ENCODE measurements around the gene FAM241A.
A peak's percentile ranks its signal among the peaks of the same experiment; 100 is the strongest.
"Not testable (repeated sequence)": the region's sequence is repeated elsewhere in the genome, so short reads cannot be mapped to it uniquely, and the experiment has no call there.

FAM241A gene

GRCh38 chr4:112146502-112146813, 1.2 kb downstream of the FAM241A start:
- Histone ChIP-seq H3K9me3 (ENCODE audit: control insufficient read depth in 5 of 5, low read length in 5 of 5) (no peaks in the 10 kb centered on the region), H3K27ac (ENCODE audit: low read depth, low read length) (peak overlapping the region; percentile 87), H3K36me3 (ENCODE audit: control insufficient read depth in 5 of 5, insufficient read depth in 5 of 5, low read length in 5 of 5) (peaks cover 0 to 2% (median 0%) of the 10 kb centered on the region in 5 donors), H3K4me1 (ENCODE audit: control insufficient read depth in 5 of 5, insufficient read depth in 5 of 5, low read length in 5 of 5) (peaks cover 0 to 47% (median 33%) of the 10 kb centered on the region in 5 donors), H3K27me3 (ENCODE audit: control insufficient read depth in 5 of 5, insufficient read depth in 4 of 5, low read length in 5 of 5) (no peaks in the 10 kb centered on the region), H3K9ac (ENCODE audit: low read length in 5 of 5) (peak overlapping the region; percentile 73 to 93 (median 90)), H3K4me3 (ENCODE audit: low read depth in 1 of 5, low read length in 5 of 5) (peak overlapping the region; percentile 83 to 93 (median 87))

GRCh38 chr4:112147697-112148096, 2.4 kb downstream of the FAM241A start:
- H3K27me3 ChIP-seq (ENCODE audit: control insufficient read depth in 5 of 5, insufficient read depth in 4 of 5, low read length in 5 of 5): no peaks in the 10 kb centered on the region
- peak overlapping the region; percentile 87 for H3K27ac ChIP-seq (ENCODE audit: low read depth, low read length)
- peak overlapping the region in 3 of 5 donors; percentile 32 to 86 (median 51) for H3K9ac ChIP-seq (ENCODE audit: low read length in 5 of 5)
- H3K4me3 ChIP-seq (ENCODE audit: low read depth in 1 of 5, low read length in 5 of 5): peak overlapping the region; percentile 83 to 93 (median 87)
- no peaks in the 10 kb centered on the region for H3K9me3 ChIP-seq (ENCODE audit: control insufficient read depth in 5 of 5, low read length in 5 of 5)
- H3K4me1 ChIP-seq (ENCODE audit: control insufficient read depth in 5 of 5, insufficient read depth in 5 of 5, low read length in 5 of 5): peaks cover 0 to 43% (median 24%) of the 10 kb centered on the region in 5 donors
- peaks cover 0 to 2% (median 0%) of the 10 kb centered on the region in 5 donors for H3K36me3 ChIP-seq (ENCODE audit: control insufficient read depth in 5 of 5, insufficient read depth in 5 of 5, low read length in 5 of 5)

DNA sequence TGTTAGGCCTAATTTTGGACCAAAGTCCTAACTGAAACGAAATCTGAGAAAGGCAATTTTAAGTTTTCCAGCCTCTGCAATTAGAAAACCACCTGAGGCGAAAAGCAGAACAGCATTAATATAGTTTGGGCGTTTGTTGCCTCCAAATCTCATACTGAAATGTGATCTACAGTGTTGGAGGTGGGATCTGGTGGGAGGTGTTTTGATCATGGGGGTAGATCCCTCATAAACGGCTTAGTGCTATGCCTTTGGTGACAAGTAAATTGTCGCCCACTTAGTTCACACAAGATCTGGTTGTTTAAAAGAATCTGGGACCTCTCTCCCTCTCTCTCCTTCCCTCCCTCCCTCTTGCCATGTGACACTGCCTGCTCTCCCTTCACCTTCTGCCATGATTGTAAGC, 5.7 kb downstream of the FAM241A start:
- H3K9me3 ChIP-seq (ENCODE audit: control insufficient read depth in 5 of 5, low read length in 5 of 5): no peaks in the 10 kb centered on the region
- no peak overlapping the region for H3K9ac ChIP-seq (ENCODE audit: low read length in 5 of 5)
- peak overlapping the region; percentile 4 for H3K27ac ChIP-seq (ENCODE audit: low read depth, low read length)
- peaks cover 0 to 47% (median 24%) of the 10 kb centered on the region in 5 donors for H3K4me1 ChIP-seq (ENCODE audit: control insufficient read depth in 5 of 5, insufficient read depth in 5 of 5, low read length in 5 of 5)
- H3K36me3 ChIP-seq (ENCODE audit: control insufficient read depth in 5 of 5, insufficient read depth in 5 of 5, low read length in 5 of 5): peaks cover 0 to 2% (median 0%) of the 10 kb centered on the region in 5 donors
- no peaks in the 10 kb centered on the region for H3K27me3 ChIP-seq (ENCODE audit: control insufficient read depth in 5 of 5, insufficient read depth in 4 of 5, low read length in 5 of 5)
- peak overlapping the region in 3 of 5 donors; percentile 1 to 29 (median 5) for H3K4me3 ChIP-seq (ENCODE audit: low read depth in 1 of 5, low read length in 5 of 5)

GRCh38 chr4:112152521-112152920, 7.3 kb downstream of the FAM241A start:
- Histone ChIP-seq H3K9me3 (ENCODE audit: control insufficient read depth in 5 of 5, low read length in 5 of 5) (no peaks in the 10 kb centered on the region), H3K27me3 (ENCODE audit: control insufficient read depth in 5 of 5, insufficient read depth in 4 of 5, low read length in 5 of 5) (no peaks in the 10 kb centered on the region), H3K27ac (ENCODE audit: low read depth, low read length) (peak overlapping the region; percentile 68)

GRCh38 chr4:112153211-112153791, 8.0 kb downstream of the FAM241A start:
- peaks cover 0 to 49% (median 8%) of the 10 kb centered on the region in 5 donors for H3K4me1 ChIP-seq (ENCODE audit: control insufficient read depth in 5 of 5, insufficient read depth in 5 of 5, low read length in 5 of 5)
- peaks cover 0 to 2% (median 0%) of the 10 kb centered on the region in 5 donors for H3K36me3 ChIP-seq (ENCODE audit: control insufficient read depth in 5 of 5, insufficient read depth in 5 of 5, low read length in 5 of 5)
- H3K9me3 ChIP-seq (ENCODE audit: control insufficient read depth in 5 of 5, low read length in 5 of 5): no peaks in the 10 kb centered on the region
- H3K4me3 ChIP-seq (ENCODE audit: low read depth in 1 of 5, low read length in 5 of 5): peak overlapping the region in 3 of 5 donors; percentile 2 to 37 (median 26)
- peak overlapping the region; percentile 68 for H3K27ac ChIP-seq (ENCODE audit: low read depth, low read length)
- no peaks in the 10 kb centered on the region for H3K27me3 ChIP-seq (ENCODE audit: control insufficient read depth in 5 of 5, insufficient read depth in 4 of 5, low read length in 5 of 5)
- H3K9ac ChIP-seq (ENCODE audit: low read length in 5 of 5): peak overlapping the region in 1 of 5 donors; percentile 39

More at GRCh38 chr4:112152521-112152920, 7.3 kb downstream of the FAM241A start:
- H3K4me3 ChIP-seq (ENCODE audit: low read depth in 1 of 5, low read length in 5 of 5): peak overlapping the region in 2 of 5 donors; percentile 0 to 23
- peaks cover 0 to 55% (median 13%) of the 10 kb centered on the region in 5 donors for H3K4me1 ChIP-seq (ENCODE audit: control insufficient read depth in 5 of 5, insufficient read depth in 5 of 5, low read length in 5 of 5)
- peak overlapping the region in 2 of 5 donors; percentile 13 to 25 for H3K9ac ChIP-seq (ENCODE audit: low read length in 5 of 5)
- peaks cover 0 to 2% (median 0%) of the 10 kb centered on the region in 5 donors for H3K36me3 ChIP-seq (ENCODE audit: control insufficient read depth in 5 of 5, insufficient read depth in 5 of 5, low read length in 5 of 5)

DNA sequence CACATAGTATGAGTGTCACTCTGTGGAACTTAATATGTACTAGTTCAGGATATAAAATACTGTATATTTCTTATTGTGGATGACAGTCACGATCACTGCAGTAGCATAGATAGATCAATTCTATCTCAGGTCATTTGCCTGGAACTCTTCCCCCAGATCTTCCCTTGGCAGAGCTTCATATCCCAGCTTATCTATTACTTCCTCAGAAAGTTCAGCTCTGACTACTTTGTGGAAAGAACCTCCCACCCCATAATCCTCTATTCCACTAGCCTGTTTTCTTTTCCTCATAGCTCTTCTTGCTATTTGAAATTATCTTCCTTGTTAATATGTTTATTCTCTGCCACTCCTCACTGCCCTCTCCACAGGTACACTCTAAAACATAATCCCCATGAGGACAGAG, 10.9 kb downstream of the FAM241A start:
- Histone ChIP-seq H3K27ac (ENCODE audit: low read depth, low read length) (peak overlapping the region; percentile 13), H3K36me3 (ENCODE audit: control insufficient read depth in 5 of 5, insufficient read depth in 5 of 5, low read length in 5 of 5) (no peaks in the 10 kb centered on the region), H3K4me1 (ENCODE audit: control insufficient read depth in 5 of 5, insufficient read depth in 5 of 5, low read length in 5 of 5) (peaks cover 0 to 38% (median 8%) of the 10 kb centered on the region in 5 donors), H3K9me3 (ENCODE audit: control insufficient read depth in 5 of 5, low read length in 5 of 5) (no peaks in the 10 kb centered on the region), H3K9ac (ENCODE audit: low read length in 5 of 5) (no peak overlapping the region), H3K27me3 (ENCODE audit: control insufficient read depth in 5 of 5, insufficient read depth in 4 of 5, low read length in 5 of 5) (no peaks in the 10 kb centered on the region), H3K4me3 (ENCODE audit: low read depth in 1 of 5, low read length in 5 of 5) (no peak overlapping the region)

- no peaks in the 10 kb centered on the region for H3K36me3 ChIP-seq (ENCODE audit: control insufficient read depth in 5 of 5, insufficient read depth in 5 of 5, low read length in 5 of 5)
- H3K4me1 ChIP-seq (ENCODE audit: control insufficient read depth in 5 of 5, insufficient read depth in 5 of 5, low read length in 5 of 5): peaks cover 0 to 33% (median 8%) of the 10 kb centered on the region in 5 donors
- H3K4me3 ChIP-seq (ENCODE audit: low read depth in 1 of 5, low read length in 5 of 5): no peak overlapping the region
- H3K9ac ChIP-seq (ENCODE audit: low read length in 5 of 5): no peak overlapping the region
- no peak overlapping the region for H3K27ac ChIP-seq (ENCODE audit: low read depth, low read length)
- H3K9me3 ChIP-seq (ENCODE audit: control insufficient read depth in 5 of 5, low read length in 5 of 5): no peaks in the 10 kb centered on the region
- no peaks in the 10 kb centered on the region for H3K27me3 ChIP-seq (ENCODE audit: control insufficient read depth in 5 of 5, insufficient read depth in 4 of 5, low read length in 5 of 5)
Measured at GRCh38 chr4:112156553-112156952, 11.3 kb downstream of the FAM241A start.

GRCh38 chr4:112163706-112164105, 18.5 kb downstream of the FAM241A start:
- H3K36me3 ChIP-seq (ENCODE audit: control insufficient read depth in 5 of 5, insufficient read depth in 5 of 5, low read length in 5 of 5); H3K27ac ChIP-seq (ENCODE audit: low read depth, low read length); H3K27me3 ChIP-seq (ENCODE audit: control insufficient read depth in 5 of 5, insufficient read depth in 4 of 5, low read length in 5 of 5); H3K4me3 ChIP-seq (ENCODE audit: low read depth in 1 of 5, low read length in 5 of 5); H3K9ac ChIP-seq (ENCODE audit: low read length in 5 of 5); H3K9me3 ChIP-seq (ENCODE audit: control insufficient read depth in 5 of 5, low read length in 5 of 5); H3K4me1 ChIP-seq (ENCODE audit: control insufficient read depth in 5 of 5, insufficient read depth in 5 of 5, low read length in 5 of 5): not testable (repeated sequence)

GRCh38 chr4:112167794-112168193, 22.5 kb downstream of the FAM241A start:
- Histone ChIP-seq H3K9me3 (ENCODE audit: control insufficient read depth in 5 of 5, low read length in 5 of 5) (no peaks in the 10 kb centered on the region), H3K9ac (ENCODE audit: low read length in 5 of 5) (no peak overlapping the region), H3K27me3 (ENCODE audit: control insufficient read depth in 5 of 5, insufficient read depth in 4 of 5, low read length in 5 of 5) (no peaks in the 10 kb centered on the region), H3K27ac (ENCODE audit: low read depth, low read length) (no peak overlapping the region), H3K4me1 (ENCODE audit: control insufficient read depth in 5 of 5, insufficient read depth in 5 of 5, low read length in 5 of 5) (peaks cover 0 to 18% (median 3%) of the 10 kb centered on the region in 5 donors), H3K4me3 (ENCODE audit: low read depth in 1 of 5, low read length in 5 of 5) (no peak overlapping the region), H3K36me3 (ENCODE audit: control insufficient read depth in 5 of 5, insufficient read depth in 5 of 5, low read length in 5 of 5) (no peaks in the 10 kb centered on the region)

- no peak overlapping the region for H3K27ac ChIP-seq (ENCODE audit: low read depth, low read length)
- no peaks in the 10 kb centered on the region for H3K9me3 ChIP-seq (ENCODE audit: control insufficient read depth in 5 of 5, low read length in 5 of 5)
- H3K4me1 ChIP-seq (ENCODE audit: control insufficient read depth in 5 of 5, insufficient read depth in 5 of 5, low read length in 5 of 5): peaks cover 0 to 27% (median 5%) of the 10 kb centered on the region in 5 donors
- no peaks in the 10 kb centered on the region for H3K27me3 ChIP-seq (ENCODE audit: control insufficient read depth in 5 of 5, insufficient read depth in 4 of 5, low read length in 5 of 5)
- no peak overlapping the region for H3K9ac ChIP-seq (ENCODE audit: low read length in 5 of 5)
- no peak overlapping the region for H3K4me3 ChIP-seq (ENCODE audit: low read depth in 1 of 5, low read length in 5 of 5)
- peaks cover 0 to 3% (median 0%) of the 10 kb centered on the region in 5 donors for H3K36me3 ChIP-seq (ENCODE audit: control insufficient read depth in 5 of 5, insufficient read depth in 5 of 5, low read length in 5 of 5)
Measured at GRCh38 chr4:112168719-112169500, 23.7 kb downstream of the FAM241A start.

All from subcutaneous abdominal adipose tissue (tissue), 5 donors.